ENCODE data around the gene CSRP1.

Gene CSRP1

DNA sequence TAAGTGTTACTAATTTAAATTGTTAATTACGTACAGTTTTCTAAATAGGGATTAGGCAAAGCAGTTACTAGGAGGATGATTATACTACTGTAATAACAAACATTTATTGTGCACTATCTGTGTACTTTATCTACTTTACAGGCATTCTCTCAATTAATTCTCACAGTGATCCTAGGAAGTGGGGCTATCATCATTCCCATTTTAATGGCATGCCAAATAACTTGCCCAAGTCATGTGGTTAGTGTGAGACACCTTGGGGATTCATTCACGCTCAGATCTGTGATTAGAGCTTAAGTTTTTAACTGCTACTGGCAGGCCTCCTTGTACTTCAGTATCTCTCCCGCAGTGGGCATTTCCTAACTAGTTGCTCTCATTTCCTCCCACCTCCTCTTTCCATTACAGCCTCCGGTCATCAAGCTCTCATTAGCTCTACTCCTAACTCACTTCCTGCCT, 49.4 kb downstream of the CSRP1 start:
- DNase-seq, result no peak

DNA sequence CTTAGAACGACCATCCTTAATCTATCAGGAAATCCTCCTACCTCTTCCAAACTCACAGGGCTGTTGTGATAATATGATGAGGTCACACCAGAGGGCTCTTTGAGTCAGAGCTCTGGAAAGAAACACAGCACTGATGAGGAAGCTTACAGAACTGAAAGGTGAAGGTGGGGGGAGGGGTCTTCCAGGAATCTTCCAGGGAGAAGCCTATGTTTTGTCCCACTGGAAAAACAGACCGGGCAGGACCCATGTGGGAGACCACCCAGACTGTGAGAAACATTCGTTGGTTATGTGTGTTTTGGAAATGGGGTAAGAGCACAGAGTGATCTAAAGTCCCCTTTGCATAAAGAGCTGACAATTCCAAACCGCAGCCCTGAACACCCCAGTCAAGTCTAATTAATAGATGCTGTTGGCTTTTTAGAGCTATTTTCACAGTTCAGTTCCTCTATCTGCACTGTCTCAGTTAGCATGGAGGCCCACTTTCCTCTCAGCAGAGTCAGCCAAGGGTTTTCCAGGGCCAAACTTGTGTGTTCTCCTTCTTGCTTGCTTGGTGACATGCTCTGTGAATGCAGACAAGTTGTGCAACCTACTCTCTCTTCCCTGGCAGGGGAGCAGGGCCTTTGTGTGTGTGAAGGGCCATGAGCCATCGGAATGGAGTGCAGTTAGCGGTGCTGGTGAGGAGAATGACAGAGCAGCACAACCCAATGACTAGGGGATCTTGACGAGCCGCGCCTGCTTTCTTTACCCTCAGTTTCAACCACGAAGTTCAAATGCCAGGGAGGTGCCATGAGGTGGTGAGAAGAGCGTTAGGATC, 50.2 kb downstream of the CSRP1 start:
- DNase-seq, result peak in 15 of 56 donors; percentile 15 to 47 (median 32)

DNA sequence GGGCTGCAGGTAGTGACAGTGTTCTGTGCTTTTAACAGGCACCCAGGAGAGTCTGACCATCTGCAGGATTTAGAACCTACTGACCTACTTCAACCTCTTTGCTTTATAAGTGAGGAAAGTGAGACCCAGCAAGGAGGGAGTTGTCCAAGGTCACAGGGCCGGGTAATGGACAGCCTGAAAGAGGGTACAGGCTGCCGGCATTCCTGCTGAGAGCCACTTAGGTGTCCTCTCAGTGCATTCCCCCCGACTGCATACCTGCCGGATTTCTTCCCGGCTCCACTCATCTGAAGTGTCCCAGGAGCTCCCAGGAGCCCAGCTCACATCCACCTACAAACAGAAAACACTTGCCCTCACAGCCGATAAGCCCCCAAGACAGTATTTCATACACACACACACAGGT, 51.8 kb downstream of the CSRP1 start:
- no peak for DNase-seq

DNA sequence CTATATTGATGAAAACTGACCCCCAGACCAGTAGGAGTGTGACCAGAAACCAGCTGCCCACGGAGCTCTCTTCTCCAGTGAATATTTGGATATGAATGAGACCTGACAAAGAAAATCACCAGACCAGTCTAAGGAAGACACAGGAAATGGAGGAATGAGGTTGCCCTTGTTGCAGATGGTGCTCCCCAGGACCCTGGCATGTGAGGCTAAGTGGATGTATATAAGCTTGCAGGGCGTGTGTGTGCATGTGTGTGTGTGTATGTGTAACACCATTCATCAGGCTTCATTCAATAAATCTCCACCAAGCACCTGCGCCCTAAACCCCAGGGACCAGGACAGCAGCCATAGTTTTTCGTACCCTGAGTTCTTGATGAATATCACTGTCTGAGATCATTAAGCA, 52.3 kb downstream of the CSRP1 start:
- DNase-seq, result no peak

DNA sequence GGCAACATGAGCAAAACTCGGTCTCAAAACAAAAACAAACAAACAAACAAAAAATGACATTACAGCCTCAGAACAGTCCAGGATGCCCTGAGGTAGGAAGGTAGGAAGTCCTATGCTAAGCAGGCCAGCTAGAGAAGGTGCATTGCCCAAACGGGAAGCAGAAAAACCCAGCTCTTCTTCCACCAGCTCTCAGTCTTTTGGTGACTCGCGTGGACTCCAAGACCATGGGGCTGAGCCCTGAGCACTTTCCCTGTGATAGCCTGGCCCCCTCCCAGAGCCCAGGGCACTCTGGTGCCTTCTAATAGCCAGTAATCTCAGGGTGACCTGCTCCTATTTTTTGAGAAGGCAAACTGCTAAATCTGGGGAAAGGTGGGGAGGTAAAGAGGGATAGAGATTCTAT, 54.1 kb downstream of the CSRP1 start:
- no peak for DNase-seq

DNA sequence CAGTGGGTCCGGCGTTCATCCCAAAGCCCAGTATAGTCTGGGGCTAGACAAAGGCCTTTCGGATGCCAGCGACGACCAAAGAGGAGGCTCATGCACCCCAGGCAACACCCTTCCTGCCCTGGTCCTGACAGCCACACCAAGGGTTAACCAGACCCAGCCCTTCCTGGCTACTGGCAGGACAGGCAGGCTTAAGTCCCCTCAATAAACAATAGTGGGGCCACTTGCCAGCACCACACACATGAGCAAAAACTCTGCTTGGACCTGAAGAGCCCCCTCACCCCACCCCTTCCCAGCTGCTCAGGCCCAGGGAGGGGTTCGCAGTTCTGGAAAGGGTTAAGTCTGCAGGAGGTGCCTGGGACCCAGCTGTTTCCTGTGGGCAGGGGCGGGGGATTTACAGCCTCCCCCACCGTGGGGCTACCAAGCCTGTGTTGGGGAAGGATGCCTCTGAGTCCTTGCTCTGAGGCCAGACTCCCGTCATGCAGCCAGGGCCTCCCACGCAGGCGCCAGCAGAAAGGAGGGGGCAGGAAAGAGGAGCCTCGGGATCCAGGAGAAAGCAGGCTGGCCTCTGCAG, 56.1 kb downstream of the CSRP1 start:
- peak in 45 of 56 donors; percentile 16 to 78 (median 59) for DNase-seq

DNA sequence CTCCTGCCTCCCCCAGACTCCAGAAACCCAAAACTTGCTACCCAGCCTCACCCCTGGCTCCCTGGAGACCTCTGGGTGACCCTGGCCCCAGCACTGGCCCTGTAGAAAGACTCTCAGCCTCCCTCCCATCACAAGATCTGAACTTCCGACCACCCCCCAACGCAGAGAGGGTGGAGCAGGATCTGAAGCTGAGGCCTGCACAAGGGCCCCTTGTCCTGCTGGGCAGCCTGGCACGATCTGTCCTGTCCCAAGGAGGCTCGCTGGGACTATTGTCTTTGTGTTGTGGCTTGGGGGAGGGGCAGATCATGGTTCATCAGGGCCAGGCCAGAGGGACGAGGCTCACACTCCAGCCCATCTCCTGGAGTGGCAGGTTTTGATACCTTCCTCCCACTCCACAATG, 57.9 kb downstream of the CSRP1 start:
- peak in 53 of 56 donors; percentile 25 to 91 (median 74) for DNase-seq

DNA sequence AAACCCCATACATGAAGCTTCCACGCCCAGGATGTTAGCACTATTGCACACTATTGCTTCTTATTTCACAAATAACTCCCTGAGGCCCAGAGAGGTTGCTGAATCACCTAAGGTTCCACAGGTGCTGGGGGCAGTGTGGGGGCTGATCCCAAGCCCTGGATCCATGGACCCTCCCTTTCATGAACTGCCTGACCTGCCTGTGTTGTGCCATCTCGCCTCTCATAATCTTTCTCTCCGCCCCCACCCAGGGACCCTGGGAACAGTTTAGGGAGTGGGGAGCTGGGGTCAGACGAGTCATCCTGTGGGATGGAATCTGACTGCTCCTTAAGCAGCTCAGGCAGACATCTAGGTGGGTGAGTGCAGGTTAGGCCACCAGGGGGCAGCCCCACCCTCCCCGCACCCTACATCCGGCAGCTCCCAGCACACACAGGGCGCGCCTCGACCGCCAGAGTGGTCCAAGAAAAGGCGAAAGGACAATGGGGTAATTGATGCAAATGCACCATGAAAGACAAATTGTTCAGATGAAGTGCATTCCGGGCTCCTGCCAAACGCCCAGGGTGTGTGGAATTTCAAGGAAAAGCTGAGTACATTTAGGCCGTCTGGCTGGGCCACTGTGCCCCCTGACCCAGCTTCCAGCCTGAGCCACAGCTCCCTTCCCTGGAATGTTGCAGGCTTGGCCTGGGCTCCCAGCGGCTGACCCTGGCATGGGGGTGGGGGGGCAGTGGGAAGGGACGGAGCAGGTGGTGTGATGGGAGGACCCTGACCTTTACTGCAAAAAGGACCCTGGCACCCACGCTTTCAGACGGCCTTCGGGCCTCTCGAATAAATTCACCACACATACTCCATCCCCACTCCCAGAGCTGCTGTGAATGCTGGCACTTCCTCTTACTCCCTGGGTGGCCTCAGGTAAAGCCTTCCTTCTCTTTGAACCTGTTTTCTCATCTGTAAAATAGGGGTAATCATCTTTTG, 58.7 kb downstream of the CSRP1 start:
- DNase-seq, result peak in 54 of 56 donors; percentile 28 to 93 (median 79)

DNA sequence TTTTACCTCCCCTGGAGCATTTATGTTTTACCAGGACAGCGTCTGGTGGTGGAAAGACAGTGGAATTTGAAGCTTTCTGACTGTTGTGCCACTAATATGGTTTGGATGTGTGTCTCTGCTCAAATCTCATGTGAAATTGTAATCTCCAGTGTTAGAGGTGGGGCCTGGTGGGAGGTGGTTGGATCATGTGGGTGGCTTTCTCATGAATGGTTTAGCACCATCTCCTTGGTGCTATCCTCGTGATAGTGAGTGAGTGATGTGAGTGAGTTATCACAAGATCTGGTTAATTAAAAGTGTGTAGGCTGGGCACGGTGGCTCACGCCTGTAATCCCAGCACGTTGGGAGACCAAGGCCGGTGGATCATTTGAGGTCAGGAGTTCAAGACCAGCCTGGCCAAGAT, 61.6 kb downstream of the CSRP1 start:
- DNase-seq, result no peak

DNA sequence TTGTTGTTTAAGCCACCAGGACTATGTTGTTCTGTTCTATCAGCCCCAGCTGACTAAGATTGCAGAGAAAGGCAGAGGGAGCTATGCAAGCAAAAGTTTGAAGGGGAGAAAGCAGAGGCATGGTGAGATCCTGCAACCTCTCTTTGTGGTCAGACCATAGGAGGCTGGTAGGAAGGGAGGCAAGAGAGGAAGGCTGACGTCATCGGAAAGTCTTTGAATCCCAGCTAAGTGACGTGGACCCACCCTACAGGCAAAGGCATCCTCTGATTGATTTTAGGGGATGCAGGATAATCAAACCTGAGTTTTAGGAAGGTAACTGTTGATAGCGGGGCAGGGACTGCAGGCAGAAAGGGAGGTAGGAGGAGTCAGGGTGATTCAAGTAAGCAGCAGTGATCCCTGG, 62.1 kb downstream of the CSRP1 start:
- no peak for DNase-seq

DNA sequence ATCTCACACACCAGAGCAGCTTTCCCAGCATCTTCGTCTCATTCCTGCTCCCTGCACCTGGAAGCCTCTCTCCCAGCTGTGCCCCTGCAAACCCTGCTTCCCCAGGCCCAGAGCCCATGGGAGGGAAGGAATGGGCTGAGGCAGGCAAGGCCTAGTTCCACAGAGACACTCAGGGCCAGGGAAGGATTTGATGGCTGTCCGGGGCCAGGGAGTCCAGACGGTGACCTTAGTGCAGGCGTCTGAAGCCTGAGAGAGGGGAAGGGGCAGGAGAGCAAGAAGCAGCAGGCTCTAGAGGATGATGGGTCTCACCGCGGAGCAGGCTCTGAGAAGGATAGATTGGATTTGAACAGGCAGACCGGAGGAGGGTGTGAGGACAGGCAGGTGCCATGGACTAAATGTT, 63.2 kb downstream of the CSRP1 start:
- no peak for DNase-seq

DNA sequence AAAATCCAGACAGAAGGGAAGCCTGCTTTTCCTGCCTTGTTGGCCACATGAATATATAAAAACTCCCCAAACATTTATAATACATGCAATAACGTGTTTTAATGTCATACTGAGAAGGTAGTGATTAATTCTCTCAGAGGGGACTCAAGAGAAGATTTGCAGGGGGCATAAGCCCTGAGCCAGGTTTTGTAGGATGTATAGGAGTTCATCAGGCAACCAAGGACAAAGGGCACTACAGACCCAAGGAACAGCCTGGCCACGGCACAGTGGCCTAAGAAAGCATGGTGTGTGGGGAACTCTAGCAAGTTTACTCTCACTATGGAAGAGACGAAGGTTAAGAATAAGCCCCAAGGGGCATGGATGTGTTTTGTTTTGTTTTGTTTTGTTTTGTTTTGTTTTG, 70.0 kb downstream of the CSRP1 start:
- no peak for DNase-seq

DNA sequence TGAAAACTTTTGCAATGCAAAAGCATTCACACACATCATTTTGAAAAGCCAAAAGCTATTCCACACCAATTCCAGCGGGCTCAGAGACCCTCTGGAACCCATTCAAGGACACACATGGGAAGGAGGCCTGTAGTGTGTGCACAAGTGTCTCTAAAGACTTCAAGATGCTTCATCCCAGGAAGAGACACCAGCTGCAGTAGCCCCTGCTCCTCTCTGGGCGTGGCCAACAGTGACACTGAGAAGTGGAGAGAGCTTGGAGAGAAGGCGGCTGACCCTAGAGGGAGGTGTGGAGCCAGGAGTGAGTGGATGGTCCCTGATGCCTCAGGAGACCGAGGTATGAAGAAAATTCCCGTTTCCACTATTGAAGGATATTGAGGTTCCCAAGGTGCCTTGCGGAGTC, 70.5 kb downstream of the CSRP1 start:
- no peak for DNase-seq

DNA sequence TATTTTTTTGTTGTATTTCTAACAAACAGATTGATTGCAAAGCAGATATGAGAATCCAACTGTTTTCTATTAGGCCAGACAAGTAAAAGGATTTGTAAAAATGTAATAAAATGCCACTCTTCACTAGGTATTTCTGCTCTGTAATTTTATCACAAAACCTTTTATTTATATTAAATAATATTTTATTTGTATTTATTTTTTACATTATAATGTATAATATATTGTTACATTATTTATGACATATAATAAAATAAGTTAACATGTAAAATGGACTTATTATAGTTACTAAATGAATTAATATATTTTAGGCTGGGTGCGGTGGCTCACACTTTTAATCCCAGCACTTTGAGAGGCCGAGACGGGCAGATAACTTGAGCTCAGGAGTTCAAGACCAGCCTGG, 72.7 kb downstream of the CSRP1 start:
- no peak for DNase-seq

DNA sequence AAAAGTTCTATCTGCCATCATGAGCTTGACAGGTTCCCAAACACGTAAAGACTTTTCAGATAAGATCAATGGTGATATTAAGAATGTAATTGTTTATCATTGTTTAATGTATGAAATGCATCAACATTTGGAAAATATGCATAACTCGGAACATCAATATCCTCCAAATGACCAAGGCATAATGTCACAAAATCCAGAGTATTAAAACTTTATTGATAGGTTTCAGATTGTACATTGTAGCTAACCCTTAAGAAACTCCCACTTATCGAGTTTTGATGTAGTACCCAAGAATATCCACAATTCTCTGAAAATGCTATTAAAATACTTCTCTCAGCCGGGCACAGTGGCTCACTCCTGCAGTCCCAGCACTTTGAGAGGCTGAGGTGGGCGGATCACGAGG, 73.3 kb downstream of the CSRP1 start:
- DNase-seq, result no peak

All from amygdala (tissue), 56 donors.